Fibroblast of mammary gland (primary cell): ENCODE measurements around the gene CLASRP.
"Not testable (repeated sequence)": the region's sequence is repeated elsewhere in the genome, so short reads cannot be mapped to it uniquely, and the experiment has no call there.

Source experiments
- DNase-seq: peaks from one replicate; pipeline ENCODE4 v3.0.0-alpha.2; 2010; ENCODE audit warnings: low read depth
- H3K4me3 ChIP-seq: 2 replicates; pipeline ENCODE4 v1.5.1; 2011; ENCODE audit warnings: low read depth, mild to moderate bottlenecking, low read length, moderate library complexity; ENCODE audit not compliant: control insufficient read depth
- TF ChIP-seq, protein P1 (sequence below): conservative IDR thresholded peaks from 2 replicates; pipeline ENCODE4 v1.5.1; 2011; ENCODE audit warnings: low read depth, low read length, inconsistent platforms; ENCODE audit not compliant: control insufficient read depth, insufficient read depth

The CLASRP gene

DNA sequence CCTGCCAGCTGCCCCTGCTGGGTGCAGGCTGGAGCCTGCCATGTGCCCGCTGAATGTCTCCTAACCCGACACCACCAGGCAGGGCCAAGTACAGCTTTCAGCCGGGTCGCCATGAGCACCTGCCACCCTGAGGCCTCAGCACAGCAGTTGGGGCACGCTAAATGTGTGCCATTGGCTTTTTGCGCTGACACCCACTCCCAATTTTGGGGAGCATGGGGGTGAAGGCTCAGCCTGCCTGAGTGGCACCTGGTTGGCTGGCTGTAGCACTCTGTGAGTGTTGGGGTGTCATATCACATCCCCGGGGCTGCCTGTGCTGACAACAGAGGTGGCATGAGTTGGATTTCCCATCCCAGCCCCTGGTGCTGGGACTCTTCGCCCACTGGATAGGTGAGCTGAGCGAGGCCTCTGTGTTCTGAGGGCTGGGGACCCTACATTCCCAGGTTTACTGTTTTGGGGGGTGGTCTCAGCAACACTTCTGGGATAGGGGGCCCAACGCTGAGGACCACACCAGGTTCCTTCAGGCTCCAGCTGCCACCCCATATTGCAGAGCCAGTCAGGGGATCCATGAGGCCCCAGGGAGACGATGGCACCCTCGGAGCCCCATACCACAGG, 44.8 kb upstream of the CLASRP start:
- TF ChIP-seq, protein P1, sequence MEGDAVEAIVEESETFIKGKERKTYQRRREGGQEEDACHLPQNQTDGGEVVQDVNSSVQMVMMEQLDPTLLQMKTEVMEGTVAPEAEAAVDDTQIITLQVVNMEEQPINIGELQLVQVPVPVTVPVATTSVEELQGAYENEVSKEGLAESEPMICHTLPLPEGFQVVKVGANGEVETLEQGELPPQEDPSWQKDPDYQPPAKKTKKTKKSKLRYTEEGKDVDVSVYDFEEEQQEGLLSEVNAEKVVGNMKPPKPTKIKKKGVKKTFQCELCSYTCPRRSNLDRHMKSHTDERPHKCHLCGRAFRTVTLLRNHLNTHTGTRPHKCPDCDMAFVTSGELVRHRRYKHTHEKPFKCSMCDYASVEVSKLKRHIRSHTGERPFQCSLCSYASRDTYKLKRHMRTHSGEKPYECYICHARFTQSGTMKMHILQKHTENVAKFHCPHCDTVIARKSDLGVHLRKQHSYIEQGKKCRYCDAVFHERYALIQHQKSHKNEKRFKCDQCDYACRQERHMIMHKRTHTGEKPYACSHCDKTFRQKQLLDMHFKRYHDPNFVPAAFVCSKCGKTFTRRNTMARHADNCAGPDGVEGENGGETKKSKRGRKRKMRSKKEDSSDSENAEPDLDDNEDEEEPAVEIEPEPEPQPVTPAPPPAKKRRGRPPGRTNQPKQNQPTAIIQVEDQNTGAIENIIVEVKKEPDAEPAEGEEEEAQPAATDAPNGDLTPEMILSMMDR, result no peak
- no peak overlapping the region for H3K4me3 ChIP-seq
- DNase-seq, result no peak

DNA sequence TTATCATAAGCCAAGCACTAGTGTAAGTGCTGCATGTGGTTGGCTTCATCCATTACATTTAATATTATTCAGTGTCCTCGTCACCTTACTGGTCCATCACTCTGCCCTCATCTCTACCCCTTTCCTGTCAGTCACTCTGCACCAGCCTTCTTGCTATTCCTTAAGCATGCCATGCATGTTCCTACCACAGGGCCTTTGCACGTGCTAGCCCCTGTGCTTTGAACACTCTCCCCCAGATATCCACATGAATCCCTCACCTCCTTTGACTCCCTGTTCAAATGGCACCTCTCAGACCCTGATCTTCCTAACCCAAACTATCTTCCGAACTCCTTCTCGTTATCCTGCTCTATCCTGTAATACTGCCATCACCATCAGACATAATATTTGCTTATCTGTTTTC, 40.8 kb upstream of the CLASRP start:
- DNase-seq, result no peak
- H3K4me3 ChIP-seq, result no peak overlapping the region
- TF ChIP-seq, protein P1, result no peak

DNA sequence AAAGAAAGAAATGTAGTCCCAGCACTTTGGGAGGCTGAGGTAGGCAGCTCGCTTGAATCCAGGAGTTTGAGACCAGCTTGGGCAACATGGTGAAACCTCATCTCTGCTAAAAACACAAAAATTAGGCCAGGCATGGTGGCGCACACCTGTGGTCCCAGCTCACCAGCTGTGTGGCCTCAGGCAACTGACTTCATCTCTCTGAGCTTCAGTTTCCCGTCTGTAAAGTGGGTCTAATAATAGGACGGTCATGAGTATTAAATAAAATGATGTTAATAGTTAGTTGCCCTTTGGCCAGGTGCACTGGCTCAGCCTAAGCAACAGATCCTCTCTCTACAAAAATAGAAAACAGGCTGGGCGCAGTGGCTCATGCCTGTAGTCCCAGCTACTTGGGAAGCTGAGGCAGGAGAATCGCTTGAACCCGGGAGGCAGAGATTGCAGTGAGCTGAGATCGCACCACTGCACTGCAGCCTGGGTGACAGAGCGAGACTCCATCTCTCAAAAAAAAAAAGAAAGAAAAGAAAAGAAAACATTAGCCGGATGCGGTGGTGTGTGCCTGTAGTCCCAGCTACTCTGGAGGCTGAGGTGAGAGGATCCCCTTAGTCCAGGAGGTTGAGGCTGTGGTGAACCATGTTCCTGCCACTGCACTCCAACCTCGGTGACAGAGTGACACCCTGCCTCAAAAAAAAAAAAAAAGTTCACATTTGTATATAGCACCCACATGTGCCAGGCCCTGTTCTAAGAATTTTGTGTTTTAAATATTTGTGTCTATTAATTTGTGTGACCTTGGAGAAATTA, 39.5 kb upstream of the CLASRP start:
- not testable (repeated sequence) for DNase-seq, H3K4me3 ChIP-seq

- not testable (repeated sequence) for DNase-seq
- H3K4me3 ChIP-seq, result peak overlapping the region; percentile 44
Observed at GRCh38 chr19:45000665-45001064, 38.2 kb upstream of the CLASRP start.

DNA sequence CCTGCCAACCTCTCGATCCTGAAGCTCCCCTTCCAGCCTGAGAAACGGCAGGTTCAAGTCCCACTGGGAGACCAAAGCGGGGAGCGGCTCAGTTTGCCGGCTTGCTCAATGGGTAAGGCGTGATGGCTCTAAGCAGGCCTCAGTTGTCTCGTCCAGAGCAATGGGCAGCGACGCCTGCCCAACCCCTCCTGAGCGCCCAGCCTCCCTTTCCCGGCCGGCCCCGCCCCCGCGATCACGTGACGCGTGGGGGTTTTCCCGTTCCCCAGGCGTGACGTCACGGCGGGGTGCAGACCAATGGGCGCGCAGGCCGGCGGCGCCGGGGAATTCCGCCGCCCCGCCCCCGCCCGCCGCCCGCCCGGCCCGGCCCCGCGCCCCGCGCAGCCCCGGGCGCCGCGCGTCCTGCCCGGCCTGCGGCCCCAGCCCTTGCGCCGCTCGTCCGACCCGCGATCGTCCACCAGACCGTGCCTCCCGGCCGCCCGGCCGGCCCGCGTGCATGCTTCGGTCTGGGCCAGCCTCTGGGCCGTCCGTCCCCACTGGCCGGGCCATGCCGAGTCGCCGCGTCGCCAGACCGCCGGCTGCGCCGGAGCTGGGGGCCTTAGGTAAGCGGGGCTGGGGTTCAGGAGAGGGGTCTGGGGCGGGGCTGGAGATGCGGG, 37.6 kb upstream of the CLASRP start, which contains the start of gene RELB:
RELB (plus strand) TSS at position 378 of the 653 bp plus-strand sequence; CDS start at position 494, 116 bp downstream.
- TF ChIP-seq, protein P1, result no peak
- DNase-seq, result peak; percentile 78
- H3K4me3 ChIP-seq, result peak within 1 kb of the TSS; percentile 58

DNA sequence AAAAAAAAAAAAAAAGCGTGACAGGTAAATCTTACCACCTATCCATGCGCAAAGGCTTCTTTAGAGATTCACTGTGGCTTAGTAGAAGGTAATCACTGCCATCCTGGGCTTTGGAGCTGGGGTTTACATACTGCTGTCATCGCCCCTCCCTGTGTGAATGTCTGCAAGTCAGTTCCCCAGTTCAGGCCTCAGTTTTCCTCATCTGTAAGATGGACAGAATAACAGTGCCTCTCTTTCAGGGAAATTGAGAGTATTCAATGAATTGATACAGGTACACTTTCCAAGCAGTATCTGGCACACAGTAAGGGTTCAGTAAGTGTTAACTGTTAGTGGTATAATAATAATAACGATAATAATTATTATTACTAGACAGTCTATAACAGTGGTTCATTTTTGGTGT, 35.4 kb upstream of the CLASRP start:
- TF ChIP-seq, protein P1, result no peak
- H3K4me3 ChIP-seq, result no peak overlapping the region
- DNase-seq, result no peak

GRCh38 chr19:45005787-45006186, 33.1 kb upstream of the CLASRP start:
- no peak overlapping the region for H3K4me3 ChIP-seq
- TF ChIP-seq, protein P1, result no peak

More at GRCh38 chr19:45005787-45006186, 33.1 kb upstream of the CLASRP start:
- no peak for DNase-seq
